Pancreas (tissue), 10 donors: ENCODE measurements around the gene DCLK2. TPM values are rescaled to one million over a fixed set of nuclear protein-coding genes. Genes with fewer than 3 reads are reported as not detected.

Experiments
- ATAC-seq, 4 donors: fragments of 200-7000 bp; cut with Tn5 transposase; one replicate each; pipeline versions ENCODE4 v1.8.0 to v1.9.1; 2020; ENCODE audit warnings: mild to moderate bottlenecking in 4 of 4, moderate library complexity in 4 of 4
- DNase-seq, 6 donors: peaks; one replicate each; pipeline ENCODE4 v3.0.0-alpha.2; 2020
- FAIRE-seq: peaks from 2 replicates; lab custom pipeline; 2012; peaks lifted over from hg19 to GRCh38; lab: Jason Lieb, UNC
- H3K27ac ChIP-seq, 4 donors: fragments of 200-600 bp; sonication (generic); 1 replicate in 3 of 4; 2 replicates in 1 of 4; pipeline versions ENCODE4 v1.5.0 to v1.8.0; 2020
- H3K27me3 ChIP-seq, 4 donors: fragments of 200-600 bp; one replicate each; pipeline ENCODE4 v1.8.0; 2021
- H3K36me3 ChIP-seq, 3 donors: fragments of 200-600 bp; sonication (generic) in 1 of 3; one replicate each; pipeline versions ENCODE4 v1.5.0 to v1.8.0; 2020 to 2021
- H3K4me1 ChIP-seq, 3 donors: fragments of 200-600 bp; one replicate each; pipeline ENCODE4 v1.8.0; 2021
- H3K4me3 ChIP-seq, 4 donors: fragments of 200-600 bp; sonication (generic) in 2 of 4; one replicate each; pipeline versions ENCODE4 v1.5.0 to v1.8.0; 2020 to 2021
- H3K9me3 ChIP-seq, 4 donors: fragments of 200-600 bp; one replicate each; pipeline ENCODE4 v1.8.0; 2021
- WGBS, 2 donors: extraction: QIAGEN DNeasy Blood & Tissue Kit; methylation state at CpG; one replicate each; pipeline ENCODE4 v1.1.7; 2013; 5-methylcytosine and 5-hydroxymethylcytosine counted together
- intact Hi-C, 3 donors: fragments of 100-400 bp; cut with DNase I; formaldehyde crosslinking; loops; one replicate each; pipeline versions ENCODE4 v1.11.1 to v1.14.2; 2022
- polyA plus RNA-seq, 2 donors: library from polyadenylated mRNA; stranded (reverse); fragments of 200-250 nt; gene quantifications; one replicate each; pipeline ENCODE4 v1.2.3, GENCODE V29; 2013
- total RNA-seq, 6 donors: library from RNA; stranded (reverse); fragmentation: NEBNext Ultra II Directional in 4 of 6; extraction: Animal tissue kit (Norgen Biotek cat#: 25700) in 4 of 6; gene quantifications; one replicate each; pipeline versions ENCODE4 v1.2.1 to v1.2.4, GENCODE V29; 2021 to 2023
- TF ChIP-seq, protein P1 (sequence below), 4 donors: fragments of 200-600 bp; sonication (generic) in 3 of 4; IDR thresholded peaks; one replicate each; pipeline versions ENCODE4 v1.5.0 to v1.8.0; 2021; ENCODE audit warnings: antibody characterized with exemption in 4 of 4
- donor health status: healthy with polysubstance abuse.
- donor health status: DM: no; HTN: no; CAD: no; lungs with moderate emphysema.
- donor health status: DM: no; HTN: no; CAD: no.
- donor health status: control.
- donor health status: control.
- donor health status: Bipolar disorder and iron deficiency.
- donor health status: DM: yes; HTN: yes; CAD: no.
- donor health status: DM: no; HTN: no; CAD: no.
- donor health status: DM: no; HTN: no; CAD: no.
- donor health status: DM: yes; HTN: yes; CAD: no.

The DCLK2 gene
- total and polyA plus RNA-seq, 8 donors: 1.2 to 3.7 (median 1.8) TPM

- TF ChIP-seq, protein P1, sequence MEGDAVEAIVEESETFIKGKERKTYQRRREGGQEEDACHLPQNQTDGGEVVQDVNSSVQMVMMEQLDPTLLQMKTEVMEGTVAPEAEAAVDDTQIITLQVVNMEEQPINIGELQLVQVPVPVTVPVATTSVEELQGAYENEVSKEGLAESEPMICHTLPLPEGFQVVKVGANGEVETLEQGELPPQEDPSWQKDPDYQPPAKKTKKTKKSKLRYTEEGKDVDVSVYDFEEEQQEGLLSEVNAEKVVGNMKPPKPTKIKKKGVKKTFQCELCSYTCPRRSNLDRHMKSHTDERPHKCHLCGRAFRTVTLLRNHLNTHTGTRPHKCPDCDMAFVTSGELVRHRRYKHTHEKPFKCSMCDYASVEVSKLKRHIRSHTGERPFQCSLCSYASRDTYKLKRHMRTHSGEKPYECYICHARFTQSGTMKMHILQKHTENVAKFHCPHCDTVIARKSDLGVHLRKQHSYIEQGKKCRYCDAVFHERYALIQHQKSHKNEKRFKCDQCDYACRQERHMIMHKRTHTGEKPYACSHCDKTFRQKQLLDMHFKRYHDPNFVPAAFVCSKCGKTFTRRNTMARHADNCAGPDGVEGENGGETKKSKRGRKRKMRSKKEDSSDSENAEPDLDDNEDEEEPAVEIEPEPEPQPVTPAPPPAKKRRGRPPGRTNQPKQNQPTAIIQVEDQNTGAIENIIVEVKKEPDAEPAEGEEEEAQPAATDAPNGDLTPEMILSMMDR (IDR thresholded peaks at IDR 0.05): no peak
- Histone ChIP-seq H3K4me3 (no peak overlapping the region), H3K27me3 (no peaks in the 10 kb centered on the region), H3K27ac (no peak overlapping the region), H3K4me1 (peaks cover 6 to 9% (median 8%) of the 10 kb centered on the region in 3 donors), H3K36me3 (no peaks in the 10 kb centered on the region), H3K9me3 (no peaks in the 10 kb centered on the region)
- no peak for ATAC-seq
- FAIRE-seq: no peak
- intact Hi-C loops: no loop called here
- no peak for DNase-seq
- 84 to 85% methylated on average over 3 of the region's 3 CpGs for WGBS, 2 donors
Observed at GRCh38 chr4:150215601-150216000, 137.4 kb downstream of the DCLK2 start.

GRCh38 chr4:150216726-150217125 lies 138.5 kb downstream of the DCLK2 start:
- WGBS, 2 donors: 91 to 93% methylated on average over 5 of the region's 5 CpGs
- ATAC-seq (no peak), FAIRE-seq (no peak), DNase-seq (no peak)
- Histone ChIP-seq H3K36me3 (no peaks in the 10 kb centered on the region), H3K4me3 (no peak overlapping the region), H3K9me3 (no peaks in the 10 kb centered on the region), H3K27me3 (no peaks in the 10 kb centered on the region), H3K27ac (no peak overlapping the region), H3K4me1 (peaks cover 0 to 9% (median 5%) of the 10 kb centered on the region in 3 donors)
- TF ChIP-seq, protein P1 (IDR thresholded peaks at IDR 0.05): no peak
- intact Hi-C loops: no loop called here

DNA sequence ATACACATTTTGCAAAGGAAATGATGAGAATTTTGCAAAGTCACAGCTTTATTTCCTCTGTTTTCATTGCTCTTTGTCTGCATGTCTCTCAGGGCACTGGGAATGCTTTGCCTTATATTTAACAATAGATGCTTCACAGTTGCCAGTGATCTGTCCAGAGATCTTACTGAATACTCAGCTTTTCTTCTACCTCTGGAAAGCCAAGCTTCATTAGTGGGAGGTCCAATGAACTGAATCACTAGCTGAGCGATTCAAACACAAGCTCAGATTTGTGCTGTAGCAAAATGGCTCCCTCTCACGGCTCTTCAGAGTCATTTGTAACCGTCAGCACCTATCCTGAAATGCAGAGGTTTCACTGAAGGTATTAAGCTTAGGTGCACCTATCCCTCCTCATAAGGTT lies 138.9 kb downstream of the DCLK2 start:
- intact Hi-C loops: no loop called here
- FAIRE-seq: no peak
- DNase-seq: no peak
- H3K4me3 ChIP-seq: no peak overlapping the region
- H3K9me3 ChIP-seq: no peaks in the 10 kb centered on the region
- peaks cover 0 to 9% (median under 1%) of the 10 kb centered on the region in 3 donors for H3K4me1 ChIP-seq
- WGBS, 2 donors: 23 to 43% methylated on average over 3 of the region's 3 CpGs
- H3K27ac ChIP-seq: no peak overlapping the region
- no peaks in the 10 kb centered on the region for H3K36me3 ChIP-seq
- peak; percentile 35 to 78 (median 68) for ATAC-seq
- H3K27me3 ChIP-seq: no peaks in the 10 kb centered on the region
- TF ChIP-seq, protein P1 (IDR thresholded peaks at IDR 0.05): no peak

- no peak overlapping the region for H3K27ac ChIP-seq
- H3K4me3 ChIP-seq: no peak overlapping the region
- FAIRE-seq (no peak), DNase-seq (peak in 3 of 6 donors; percentile 28 to 64 (median 49)), ATAC-seq (peak in 3 of 4 donors; percentile 62 to 73 (median 67))
- H3K4me1 ChIP-seq: peaks cover 0 to 4% (median 0%) of the 10 kb centered on the region in 3 donors
- TF ChIP-seq, protein P1 (IDR thresholded peaks at IDR 0.05): no peak
- intact Hi-C loops: no loop called here
- no peaks in the 10 kb centered on the region for H3K9me3 ChIP-seq
- no peaks in the 10 kb centered on the region for H3K36me3 ChIP-seq
- 37 to 48% methylated on average over 8 of the region's 8 CpGs for WGBS, 2 donors
- H3K27me3 ChIP-seq: no peaks in the 10 kb centered on the region
Observed at GRCh38 chr4:150217808-150218207, 139.6 kb downstream of the DCLK2 start.

- H3K27ac ChIP-seq: no peak overlapping the region
- H3K4me1 ChIP-seq: no peaks in the 10 kb centered on the region
- H3K4me3 ChIP-seq: no peak overlapping the region
- no peak for FAIRE-seq
- no peak for ATAC-seq
- H3K9me3 ChIP-seq: no peaks in the 10 kb centered on the region
- WGBS, 2 donors: 95 to 96% methylated on average over 2 of the region's 2 CpGs
- intact Hi-C loops: no loop called here
- H3K27me3 ChIP-seq: no peaks in the 10 kb centered on the region
- no peak for DNase-seq
- TF ChIP-seq, protein P1 (IDR thresholded peaks at IDR 0.05): no peak
- no peaks in the 10 kb centered on the region for H3K36me3 ChIP-seq
Observed at GRCh38 chr4:150218447-150218846, 140.2 kb downstream of the DCLK2 start.
